Measurements from ENCODE around the gene ATP10B.
"Not testable (repeated sequence)": the region's sequence is repeated elsewhere in the genome, so short reads cannot be mapped to it uniquely, and the experiment has no call there.

The ATP10B gene

GRCh38 chr5:160824301-160825001 is 27.6 kb downstream of the ATP10B start:
- TF ChIP-seq EZH2phosphoT487 (conservative IDR thresholded peaks at IDR 0.05; ENCODE audit: low read length) (no peak), CTCF (IDR thresholded peaks at IDR 0.05; ENCODE audit: insufficient read depth, low read length, poor library complexity, severe bottlenecking) (no peak)
- Histone ChIP-seq H3K79me2 (ENCODE audit: insufficient read depth, low read length) (no peaks in the 10 kb centered on the region), H3K4me2 (ENCODE audit: low read depth, low read length, poor library complexity, severe bottlenecking) (no peak overlapping the region), H2AFZ (ENCODE audit: low read depth, low read length, severe bottlenecking) (no peak overlapping the region), H3K9me3 (ENCODE audit: insufficient read depth, low read length) (no peaks in the 10 kb centered on the region), H3K4me3 (ENCODE audit: insufficient read depth, low read length, poor library complexity, severe bottlenecking) (no peak overlapping the region), H3F3A (ENCODE audit: insufficient read depth) (no peaks in the 10 kb centered on the region), H3K36me3 (ENCODE audit: low read length) (no peaks in the 10 kb centered on the region), H3K27ac (ENCODE audit: low read depth, low read length) (no peak overlapping the region), H3K9ac (ENCODE audit: low read length) (no peak overlapping the region), H3K9me2 (replicated peaks; ENCODE audit: insufficient read depth, low read length) (no peaks in the 10 kb centered on the region), H3K27me3 (ENCODE audit: low read length) (no peaks in the 10 kb centered on the region), H4K20me1 (ENCODE audit: low read depth, low read length) (no peaks in the 10 kb centered on the region)

- not testable (repeated sequence) for H3K9me2 ChIP-seq (replicated peaks; ENCODE audit: insufficient read depth, low read length); H3K9ac ChIP-seq (ENCODE audit: low read length); H3F3A ChIP-seq (ENCODE audit: insufficient read depth); H2AFZ ChIP-seq (ENCODE audit: low read depth, low read length, severe bottlenecking); H4K20me1 ChIP-seq (ENCODE audit: low read depth, low read length); H3K27me3 ChIP-seq (ENCODE audit: low read length); H3K36me3 ChIP-seq (ENCODE audit: low read length); H3K4me2 ChIP-seq (ENCODE audit: low read depth, low read length, poor library complexity, severe bottlenecking); H3K79me2 ChIP-seq (ENCODE audit: insufficient read depth, low read length); H3K9me3 ChIP-seq (ENCODE audit: insufficient read depth, low read length); H3K27ac ChIP-seq (ENCODE audit: low read depth, low read length); H3K4me3 ChIP-seq (ENCODE audit: insufficient read depth, low read length, poor library complexity, severe bottlenecking)
These were observed 39.0 kb downstream of the ATP10B start for GRCh38 chr5:160812996-160813395.

GRCh38 chr5:160805376-160805775 is 46.6 kb downstream of the ATP10B start:
- TF ChIP-seq CTCF (IDR thresholded peaks at IDR 0.05; ENCODE audit: insufficient read depth, low read length, poor library complexity, severe bottlenecking) (no peak), EZH2phosphoT487 (conservative IDR thresholded peaks at IDR 0.05; ENCODE audit: low read length) (no peak)
- Histone ChIP-seq H3F3A (ENCODE audit: insufficient read depth) (no peaks in the 10 kb centered on the region), H3K4me3 (ENCODE audit: insufficient read depth, low read length, poor library complexity, severe bottlenecking) (no peak overlapping the region), H3K9ac (ENCODE audit: low read length) (no peak overlapping the region), H3K36me3 (ENCODE audit: low read length) (no peaks in the 10 kb centered on the region), H3K9me3 (ENCODE audit: insufficient read depth, low read length) (no peaks in the 10 kb centered on the region), H2AFZ (ENCODE audit: low read depth, low read length, severe bottlenecking) (no peak overlapping the region), H3K79me2 (ENCODE audit: insufficient read depth, low read length) (no peaks in the 10 kb centered on the region), H3K4me2 (ENCODE audit: low read depth, low read length, poor library complexity, severe bottlenecking) (no peak overlapping the region), H3K9me2 (replicated peaks; ENCODE audit: insufficient read depth, low read length) (no peaks in the 10 kb centered on the region), H3K27ac (ENCODE audit: low read depth, low read length) (no peak overlapping the region), H4K20me1 (ENCODE audit: low read depth, low read length) (no peaks in the 10 kb centered on the region), H3K27me3 (ENCODE audit: low read length) (no peaks in the 10 kb centered on the region)

- Histone ChIP-seq H3F3A (ENCODE audit: insufficient read depth) (no peaks in the 10 kb centered on the region), H3K9me3 (ENCODE audit: insufficient read depth, low read length) (no peaks in the 10 kb centered on the region), H3K9me2 (replicated peaks; ENCODE audit: insufficient read depth, low read length) (no peaks in the 10 kb centered on the region), H3K27me3 (ENCODE audit: low read length) (no peaks in the 10 kb centered on the region), H3K36me3 (ENCODE audit: low read length) (no peaks in the 10 kb centered on the region), H3K4me2 (ENCODE audit: low read depth, low read length, poor library complexity, severe bottlenecking) (no peak overlapping the region), H2AFZ (ENCODE audit: low read depth, low read length, severe bottlenecking) (no peak overlapping the region), H3K79me2 (ENCODE audit: insufficient read depth, low read length) (no peaks in the 10 kb centered on the region), H3K4me3 (ENCODE audit: insufficient read depth, low read length, poor library complexity, severe bottlenecking) (no peak overlapping the region), H3K9ac (ENCODE audit: low read length) (no peak overlapping the region), H3K27ac (ENCODE audit: low read depth, low read length) (no peak overlapping the region), H4K20me1 (ENCODE audit: low read depth, low read length) (no peaks in the 10 kb centered on the region)
- TF ChIP-seq CTCF (IDR thresholded peaks at IDR 0.05; ENCODE audit: insufficient read depth, low read length, poor library complexity, severe bottlenecking), result no peak
- no peak for TF ChIP-seq EZH2phosphoT487 (conservative IDR thresholded peaks at IDR 0.05; ENCODE audit: low read length)
These were observed 49.4 kb downstream of the ATP10B start for GRCh38 chr5:160802592-160802991.
